Esophagus squamous epithelium (tissue), 4 donors: ENCODE measurements around the gene HES6.

ENCODE experiments used
- POLR2A ChIP-seq, 4 donors: fragments of 450-650 bp; IDR thresholded peaks; one replicate each; pipeline ENCODE4 v1.6.1; 2017; ENCODE audit warnings: antibody characterized with exemption in 4 of 4, mild to moderate bottlenecking in 4 of 4, moderate library complexity in 3 of 4
- TF ChIP-seq, protein P1 (sequence below), 6 experiments: fragments of 450-650 bp in 4 of 6; fragments of 200-600 bp in 2 of 6; sonication (generic) in 2 of 6; IDR thresholded peaks; one replicate each; pipeline ENCODE4 v1.5.1; 2016 to 2019; ENCODE audit warnings: antibody characterized with exemption in 6 of 6, mild to moderate bottlenecking in 4 of 6, moderate library complexity in 4 of 6

DNA sequence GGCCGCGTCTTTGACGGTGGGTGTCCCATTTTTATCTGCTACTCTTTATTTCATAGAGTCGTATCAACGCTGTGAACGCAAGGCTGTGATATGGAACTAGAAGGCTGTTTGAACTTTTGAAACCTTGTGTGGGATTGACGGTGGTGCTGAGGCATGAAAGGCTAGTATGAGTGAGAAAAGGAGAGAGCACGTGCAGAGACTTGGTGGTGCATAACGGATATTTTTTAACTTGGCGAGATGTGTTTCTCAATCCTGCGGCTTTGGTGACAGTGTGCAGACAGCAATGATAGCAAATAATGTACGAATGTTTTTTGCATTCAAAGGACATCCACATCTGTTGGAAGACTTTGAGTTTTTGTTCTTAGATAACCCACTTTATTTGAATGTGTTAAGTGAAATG lies 6.2 kb downstream of the HES6 start:
- TF ChIP-seq, protein P1, sequence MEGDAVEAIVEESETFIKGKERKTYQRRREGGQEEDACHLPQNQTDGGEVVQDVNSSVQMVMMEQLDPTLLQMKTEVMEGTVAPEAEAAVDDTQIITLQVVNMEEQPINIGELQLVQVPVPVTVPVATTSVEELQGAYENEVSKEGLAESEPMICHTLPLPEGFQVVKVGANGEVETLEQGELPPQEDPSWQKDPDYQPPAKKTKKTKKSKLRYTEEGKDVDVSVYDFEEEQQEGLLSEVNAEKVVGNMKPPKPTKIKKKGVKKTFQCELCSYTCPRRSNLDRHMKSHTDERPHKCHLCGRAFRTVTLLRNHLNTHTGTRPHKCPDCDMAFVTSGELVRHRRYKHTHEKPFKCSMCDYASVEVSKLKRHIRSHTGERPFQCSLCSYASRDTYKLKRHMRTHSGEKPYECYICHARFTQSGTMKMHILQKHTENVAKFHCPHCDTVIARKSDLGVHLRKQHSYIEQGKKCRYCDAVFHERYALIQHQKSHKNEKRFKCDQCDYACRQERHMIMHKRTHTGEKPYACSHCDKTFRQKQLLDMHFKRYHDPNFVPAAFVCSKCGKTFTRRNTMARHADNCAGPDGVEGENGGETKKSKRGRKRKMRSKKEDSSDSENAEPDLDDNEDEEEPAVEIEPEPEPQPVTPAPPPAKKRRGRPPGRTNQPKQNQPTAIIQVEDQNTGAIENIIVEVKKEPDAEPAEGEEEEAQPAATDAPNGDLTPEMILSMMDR (IDR thresholded peaks at IDR 0.05): no peak
- TF ChIP-seq POLR2A (IDR thresholded peaks at IDR 0.05): no peak
